ENCODE measurements around the gene ZNF276. TPM values are rescaled to one million over a fixed set of nuclear protein-coding genes. Genes with fewer than 3 reads are reported as not detected.

Gene ZNF276
- total RNA-seq, 1 experiment from 2014 or later, result 14.6 TPM

- no peak for DNase-seq (ENCODE audit: low spot score)
Observed at GRCh38 chr16:89711601-89712273, 9.6 kb upstream of the ZNF276 start.

GRCh38 chr16:89712274-89712781 lies 9.0 kb upstream of the ZNF276 start:
- DNase-seq (ENCODE audit: low spot score), result no peak

- DNase-seq (ENCODE audit: low spot score), result no peak
Observed at GRCh38 chr16:89716493-89716892, 4.8 kb upstream of the ZNF276 start.

GRCh38 chr16:89716916-89717687 lies 4.2 kb upstream of the ZNF276 start:
- no peak for DNase-seq (ENCODE audit: low spot score)

GRCh38 chr16:89717688-89718505 lies 3.4 kb upstream of the ZNF276 start:
- DNase-seq (ENCODE audit: low spot score), result no peak

GRCh38 chr16:89720551-89720812 lies 855 bp upstream of the ZNF276 start:
- DNase-seq (ENCODE audit: low spot score), result no peak

GRCh38 chr16:89721546-89722391 lies 432 bp downstream of the ZNF276 start:
- DNase-seq (ENCODE audit: low spot score), result peak; percentile 46

- DNase-seq (ENCODE audit: low spot score), result peak; percentile 74
Observed at GRCh38 chr16:89722392-89723278, 1.3 kb downstream of the ZNF276 start.

GRCh38 chr16:89723279-89724250 lies 2.2 kb downstream of the ZNF276 start:
- no peak for DNase-seq (ENCODE audit: low spot score)

GRCh38 chr16:89727406-89728120 lies 6.2 kb downstream of the ZNF276 start:
- peak; percentile 64 for DNase-seq (ENCODE audit: low spot score)

- DNase-seq (ENCODE audit: low spot score), result no peak
Observed at GRCh38 chr16:89729293-89729692, 8.0 kb downstream of the ZNF276 start.

- DNase-seq (ENCODE audit: low spot score), result no peak
Observed at GRCh38 chr16:89729863-89730593, 8.7 kb downstream of the ZNF276 start.

- DNase-seq (ENCODE audit: low spot score), result no peak
Observed at GRCh38 chr16:89730610-89731234, 9.4 kb downstream of the ZNF276 start.

- no peak for DNase-seq (ENCODE audit: low spot score)
Observed at GRCh38 chr16:89732142-89732917, 11.0 kb downstream of the ZNF276 start.

GRCh38 chr16:89732918-89733242 lies 11.5 kb downstream of the ZNF276 start:
- no peak for DNase-seq (ENCODE audit: low spot score)

- DNase-seq (ENCODE audit: low spot score), result no peak
Observed at GRCh38 chr16:89733322-89733721, 12.0 kb downstream of the ZNF276 start.

GRCh38 chr16:89733792-89734191 lies 12.5 kb downstream of the ZNF276 start:
- no peak for DNase-seq (ENCODE audit: low spot score)

All from A172 (cell line).